Measurements from ENCODE around the gene ARHGEF35.

- TF ChIP-seq CTCF (IDR thresholded peaks at IDR 0.05) (no peak), POLR2A (IDR thresholded peaks at IDR 0.05) (no peak)
Measured at GRCh38 chr7:144174613-144175012, 21.0 kb downstream of the ARHGEF35 start.
